LHCN-M2 (cell line): ENCODE results near the gene HPD. TPM values are rescaled to one million over a fixed set of nuclear protein-coding genes. Genes with fewer than 3 reads are reported as not detected.

ENCODE experiments used
- total RNA-seq: library from RNA; depleted of rRNA; stranded (reverse); fragments of >200 nt; gene quantifications from 2 replicates; pipeline ENCODE4 v1.2.3, GENCODE V29; 2014; rRNA removed

The HPD gene
- total RNA-seq, 1 experiment from 2014 or later: 0.75 TPM

Other genes with a start within 250 kb of the HPD start
- 11.4 and 15.5 TPM in 2 replicates for gene ORAI1, start 232.3 kb downstream of the HPD start, total RNA-seq
- 0.06 TPM in 1 of 2 replicates, not detected in the other for gene MORN3, start 189.2 kb downstream of the HPD start, total RNA-seq
- 13.0 and 13.6 TPM in 2 replicates for gene TMEM120B, start 146.1 kb downstream of the HPD start, total RNA-seq
- 1.8 and 2.5 TPM in 2 replicates for gene RHOF, start 65.2 kb downstream of the HPD start, total RNA-seq
- 2.2 and 2.9 TPM in 2 replicates for gene SETD1B, start 54.9 kb downstream of the HPD start, total RNA-seq
- 110 and 118 TPM in 2 replicates for gene PSMD9, start 29.9 kb upstream of the HPD start, total RNA-seq
- gene CFAP251, start 59.7 kb upstream of the HPD start, total RNA-seq: 2.1 and 2.2 TPM in 2 replicates
- gene BCL7A, start 163.0 kb upstream of the HPD start, total RNA-seq: 3.1 and 5.7 TPM in 2 replicates
- 7.8 and 8.4 TPM in 2 replicates for gene MLXIP, start 219.9 kb upstream of the HPD start, total RNA-seq